ENCODE data around the gene JADE2.

DNA sequence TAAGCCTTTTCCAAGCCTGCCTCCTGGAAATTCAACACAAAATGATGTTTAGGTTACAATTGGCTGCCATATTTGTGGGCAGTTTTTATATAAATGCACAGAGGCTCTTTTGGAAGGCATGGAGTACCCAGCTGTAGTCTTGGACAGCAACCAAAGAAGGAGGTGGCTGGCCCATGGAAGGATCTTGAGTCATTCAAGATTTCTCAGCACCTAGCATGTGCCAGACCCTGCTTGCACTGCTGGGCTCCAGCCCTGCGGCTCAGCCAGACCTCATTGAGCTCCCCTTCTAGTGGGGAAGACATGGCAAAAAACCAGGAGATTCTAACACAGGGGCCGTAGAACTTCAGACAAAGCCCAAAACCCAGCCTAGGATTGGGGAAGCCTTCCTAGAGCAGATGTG lies 22.1 kb downstream of the JADE2 start:
- TF ChIP-seq POLR2A (IDR thresholded peaks at IDR 0.05; ENCODE audit: low read depth, low read length) (no peak), POLR2AphosphoS5 (IDR thresholded peaks at IDR 0.05; ENCODE audit: low read depth, low read length) (no peak; the same call in 1 of the 2 replicates)

Measured in GM12892 (cell line).